ENCODE results near the gene HRG. TPM values are rescaled to one million over a fixed set of nuclear protein-coding genes. Genes with fewer than 3 reads are reported as not detected.

Gene HRG
- total RNA-seq, 1 experiment from 2014 or later, result not detected

- no peak overlapping the region for H3K27ac ChIP-seq (ENCODE audit: low read depth, low read length, poor library complexity, severe bottlenecking)
- H3K27me3 ChIP-seq (replicated peaks; ENCODE audit: insufficient read depth, low read depth, low read length, poor library complexity), result no peaks in the 10 kb centered on the region
- BruUV-seq (replicated peaks), result no TSS peak
- TF ChIP-seq EZH2 (IDR thresholded peaks at IDR 0.05; ENCODE audit: borderline replicate concordance, low read depth, low read length, poor library complexity, severe bottlenecking), result no peak
- CTCF ChIA-PET, result no interaction called here
- intact Hi-C loops (cut with micrococcal nuclease; ENCODE audit: unreplicated experiment), result no loop called here
- no peak for DNase-seq (ENCODE audit: low spot score)
- H3K36me3 ChIP-seq (ENCODE audit: insufficient read depth, low read length, poor library complexity, severe bottlenecking), result no peaks in the 10 kb centered on the region
- H3K4me1 ChIP-seq (ENCODE audit: insufficient read depth, low read length, poor library complexity, severe bottlenecking), result no peaks in the 10 kb centered on the region
- no peak overlapping the region for H3K4me3 ChIP-seq (ENCODE audit: low read depth, low read length, poor library complexity, severe bottlenecking)
- POLR2A ChIA-PET (ENCODE audit: low non-redundant PET), result no interaction called here
- no peaks in the 10 kb centered on the region for H3K9me3 ChIP-seq (ENCODE audit: low read depth, low read length, poor library complexity, severe bottlenecking)
Observed at GRCh38 chr3:186635532-186635931, 30.3 kb upstream of the HRG start.

GRCh38 chr3:186636536-186636935 is 29.3 kb upstream of the HRG start:
- DNase-seq (ENCODE audit: low spot score), result no peak
- no peak overlapping the region for H3K27ac ChIP-seq (ENCODE audit: low read depth, low read length, poor library complexity, severe bottlenecking)
- POLR2A ChIA-PET (ENCODE audit: low non-redundant PET), result no interaction called here

GRCh38 chr3:186637686-186638085 is 28.1 kb upstream of the HRG start:
- CTCF ChIA-PET, result no interaction called here

More at GRCh38 chr3:186636536-186636935, 29.3 kb upstream of the HRG start:
- CTCF ChIA-PET, result no interaction called here
- TF ChIP-seq CTCF (conservative IDR thresholded peaks at IDR 0.05; ENCODE audit: low read depth, low read length), result no peak
- TF ChIP-seq EZH2 (IDR thresholded peaks at IDR 0.05; ENCODE audit: borderline replicate concordance, low read depth, low read length, poor library complexity, severe bottlenecking), result no peak
- Histone ChIP-seq H3K36me3 (ENCODE audit: insufficient read depth, low read length, poor library complexity, severe bottlenecking) (no peaks in the 10 kb centered on the region), H3K4me1 (ENCODE audit: insufficient read depth, low read length, poor library complexity, severe bottlenecking) (no peaks in the 10 kb centered on the region), H3K9me3 (ENCODE audit: low read depth, low read length, poor library complexity, severe bottlenecking) (no peaks in the 10 kb centered on the region), H3K27me3 (replicated peaks; ENCODE audit: insufficient read depth, low read depth, low read length, poor library complexity) (no peaks in the 10 kb centered on the region), H3K4me3 (ENCODE audit: low read depth, low read length, poor library complexity, severe bottlenecking) (no peak overlapping the region)
- BruUV-seq (replicated peaks), result no TSS peak
- intact Hi-C loops (cut with micrococcal nuclease; ENCODE audit: unreplicated experiment), result no loop called here

More at GRCh38 chr3:186637686-186638085, 28.1 kb upstream of the HRG start:
- POLR2A ChIA-PET (ENCODE audit: low non-redundant PET), result no interaction called here
- Histone ChIP-seq H3K27me3 (replicated peaks; ENCODE audit: insufficient read depth, low read depth, low read length, poor library complexity) (no peaks in the 10 kb centered on the region), H3K27ac (ENCODE audit: low read depth, low read length, poor library complexity, severe bottlenecking) (no peak overlapping the region), H3K9me3 (ENCODE audit: low read depth, low read length, poor library complexity, severe bottlenecking) (no peaks in the 10 kb centered on the region), H3K4me1 (ENCODE audit: insufficient read depth, low read length, poor library complexity, severe bottlenecking) (no peaks in the 10 kb centered on the region), H3K36me3 (ENCODE audit: insufficient read depth, low read length, poor library complexity, severe bottlenecking) (no peaks in the 10 kb centered on the region), H3K4me3 (ENCODE audit: low read depth, low read length, poor library complexity, severe bottlenecking) (no peak overlapping the region)
- no TSS peak for BruUV-seq (replicated peaks)
- intact Hi-C loops (cut with micrococcal nuclease; ENCODE audit: unreplicated experiment), result no loop called here
- TF ChIP-seq EZH2 (IDR thresholded peaks at IDR 0.05; ENCODE audit: borderline replicate concordance, low read depth, low read length, poor library complexity, severe bottlenecking), result no peak
- no peak for TF ChIP-seq CTCF (conservative IDR thresholded peaks at IDR 0.05; ENCODE audit: low read depth, low read length)
- DNase-seq (ENCODE audit: low spot score), result no peak
